D721Med (cell line): ENCODE data around the gene KREMEN1.

Source experiments
- DNase-seq: peaks from one replicate; pipeline ENCODE4 v3.0.0; 2011; ENCODE audit warnings: low spot score; ENCODE audit not compliant: insufficient read length
- FAIRE-seq: peaks from 2 replicates; lab custom pipeline; 2011; peaks lifted over from hg19 to GRCh38; lab: Jason Lieb, UNC
- TF ChIP-seq, protein P1 (sequence below): IDR thresholded peaks from 2 replicates; pipeline ENCODE4 v1.5.1; 2012; ENCODE audit warnings: mild to moderate bottlenecking, control low read depth; ENCODE audit not compliant: insufficient read depth; ENCODE audit errors: missing control alignments

KREMEN1 gene

DNA sequence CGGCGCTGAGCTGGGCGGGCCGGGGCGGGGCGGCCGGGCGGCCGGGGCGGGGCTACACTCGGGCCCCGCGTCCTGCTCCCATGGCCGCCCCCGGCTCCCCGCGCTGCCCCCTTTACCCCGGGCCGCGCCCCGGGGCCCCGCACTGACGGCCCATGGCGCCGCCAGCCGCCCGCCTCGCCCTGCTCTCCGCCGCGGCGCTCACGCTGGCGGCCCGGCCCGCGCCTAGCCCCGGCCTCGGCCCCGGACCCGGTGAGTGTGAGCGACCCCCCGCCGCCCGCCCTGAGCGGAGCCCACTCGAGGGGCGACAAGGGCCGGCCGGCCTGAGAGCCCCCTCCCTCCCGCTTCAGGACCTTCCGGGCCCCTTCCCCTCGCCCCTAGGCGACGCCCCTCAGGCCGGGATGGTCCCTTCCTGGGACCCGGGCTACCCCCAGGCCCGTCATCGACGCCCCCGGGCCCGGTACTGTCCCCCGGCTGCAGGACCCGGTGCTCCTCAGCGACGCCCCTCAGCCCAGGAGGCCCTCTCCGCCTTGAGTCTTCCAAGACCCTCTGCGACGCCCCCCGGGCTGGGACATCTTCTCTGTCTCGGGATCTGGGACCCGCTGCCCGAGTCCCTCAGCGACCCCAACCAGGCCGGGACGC, at the start of gene KREMEN1:
TSS of gene KREMEN1 (plus strand) at position 57 of the 639 bp plus-strand sequence. CDS start at position 153, 96 bp downstream.
- no peak for FAIRE-seq
- DNase-seq = no peak
- TF ChIP-seq, protein P1, sequence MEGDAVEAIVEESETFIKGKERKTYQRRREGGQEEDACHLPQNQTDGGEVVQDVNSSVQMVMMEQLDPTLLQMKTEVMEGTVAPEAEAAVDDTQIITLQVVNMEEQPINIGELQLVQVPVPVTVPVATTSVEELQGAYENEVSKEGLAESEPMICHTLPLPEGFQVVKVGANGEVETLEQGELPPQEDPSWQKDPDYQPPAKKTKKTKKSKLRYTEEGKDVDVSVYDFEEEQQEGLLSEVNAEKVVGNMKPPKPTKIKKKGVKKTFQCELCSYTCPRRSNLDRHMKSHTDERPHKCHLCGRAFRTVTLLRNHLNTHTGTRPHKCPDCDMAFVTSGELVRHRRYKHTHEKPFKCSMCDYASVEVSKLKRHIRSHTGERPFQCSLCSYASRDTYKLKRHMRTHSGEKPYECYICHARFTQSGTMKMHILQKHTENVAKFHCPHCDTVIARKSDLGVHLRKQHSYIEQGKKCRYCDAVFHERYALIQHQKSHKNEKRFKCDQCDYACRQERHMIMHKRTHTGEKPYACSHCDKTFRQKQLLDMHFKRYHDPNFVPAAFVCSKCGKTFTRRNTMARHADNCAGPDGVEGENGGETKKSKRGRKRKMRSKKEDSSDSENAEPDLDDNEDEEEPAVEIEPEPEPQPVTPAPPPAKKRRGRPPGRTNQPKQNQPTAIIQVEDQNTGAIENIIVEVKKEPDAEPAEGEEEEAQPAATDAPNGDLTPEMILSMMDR = no peak

GRCh38 chr22:29023172-29023796, 49.6 kb upstream of the KREMEN1 start:
- FAIRE-seq (no peak), DNase-seq (no peak)
- TF ChIP-seq, protein P1 = no peak

DNA sequence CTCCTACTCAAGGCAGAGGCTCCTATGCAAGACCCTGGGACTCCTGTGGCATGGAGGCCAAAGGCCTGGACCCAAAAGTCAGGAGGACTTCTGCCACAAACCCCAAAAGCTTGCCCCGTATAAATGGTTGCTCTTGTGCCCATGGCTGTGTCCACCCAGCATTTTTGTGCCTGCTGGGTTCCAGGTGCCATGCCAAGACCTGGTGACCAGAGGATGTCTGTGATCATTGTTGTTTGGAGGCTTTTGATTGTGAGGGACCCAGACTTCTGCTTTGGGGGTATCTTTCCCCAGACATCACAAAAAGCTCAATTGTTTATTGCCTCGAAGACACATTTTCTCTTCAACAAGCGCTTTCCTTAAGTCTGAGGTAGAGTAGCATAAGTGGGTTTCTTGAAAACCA, 46.3 kb upstream of the KREMEN1 start:
- no peak for FAIRE-seq
- TF ChIP-seq, protein P1 = no peak

GRCh38 chr22:29028468-29028867, 44.4 kb upstream of the KREMEN1 start:
- TF ChIP-seq, protein P1 = no peak
- FAIRE-seq = no peak
- DNase-seq = no peak

More for the DNA sequence above, 46.3 kb upstream of the KREMEN1 start:
- DNase-seq = no peak

DNA sequence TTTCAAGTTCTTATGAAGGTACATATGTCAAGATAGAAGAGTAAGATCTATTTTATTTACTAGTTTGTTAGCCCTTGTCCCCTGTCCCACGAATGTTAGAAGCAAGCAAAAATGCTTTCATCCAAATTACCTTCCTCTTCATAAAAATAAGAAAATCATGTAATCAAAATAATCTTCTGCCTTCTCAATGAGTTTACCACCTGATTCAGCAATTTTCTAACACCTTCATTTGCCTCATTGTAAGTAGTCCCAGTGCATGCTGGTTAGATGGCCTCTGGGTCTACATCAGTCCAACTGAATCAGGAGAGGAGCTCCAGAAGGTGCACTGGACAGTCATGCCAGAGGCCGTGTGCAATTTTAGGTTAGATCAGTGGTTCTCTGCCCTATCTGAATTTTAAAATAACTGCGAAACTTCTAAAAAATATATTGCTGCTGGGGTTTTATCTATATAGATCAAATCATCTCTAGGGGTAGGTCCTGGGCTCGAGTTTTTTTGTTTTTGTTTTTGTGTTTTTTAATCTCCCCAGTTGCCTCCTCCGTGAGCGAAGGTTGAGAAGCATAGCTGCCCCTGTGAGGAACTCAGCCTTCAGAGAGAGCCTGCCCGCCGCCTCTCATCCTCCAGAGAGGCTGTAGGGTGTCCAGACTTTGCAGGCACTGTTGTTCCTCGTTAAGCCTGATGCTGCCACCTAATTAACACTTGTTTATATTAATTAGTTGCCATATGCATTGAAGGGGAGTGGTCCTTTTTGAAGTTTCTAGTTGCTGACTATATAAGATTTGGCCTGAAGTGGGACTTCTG, 43.4 kb upstream of the KREMEN1 start:
- TF ChIP-seq, protein P1 = no peak
- DNase-seq (no peak), FAIRE-seq (no peak)

- no peak for DNase-seq
- no peak for FAIRE-seq
- TF ChIP-seq, protein P1 = no peak
These were observed 42.7 kb upstream of the KREMEN1 start for GRCh38 chr22:29030016-29030617.
